Right lobe of liver (tissue), 6 donors: ENCODE results near the gene EPB41L4A. TPM values are rescaled to one million over a fixed set of nuclear protein-coding genes. Genes with fewer than 3 reads are reported as not detected.
A peak's percentile ranks its signal among the peaks of the same experiment; 100 is the strongest.

Experiments
- ATAC-seq, 4 donors: fragments of 200-7000 bp; cut with Tn5 transposase; one replicate each; pipeline ENCODE4 v1.9.1; 2020; ENCODE audit warnings: mild to moderate bottlenecking in 4 of 4, moderate library complexity in 4 of 4
- DNase-seq, 3 donors: peaks; one replicate each; pipeline ENCODE4 v3.0.0-alpha.2; 2020
- H3K27ac ChIP-seq, 3 donors: fragments of 200-600 bp; one replicate each; pipeline ENCODE4 v1.8.0; 2022
- H3K27me3 ChIP-seq, 2 donors: fragments of 200-600 bp; one replicate each; pipeline ENCODE4 v1.8.0; 2022
- H3K36me3 ChIP-seq, 4 donors: fragments of 200-600 bp; sonication (generic) in 1 of 4; one replicate each; pipeline versions ENCODE4 v1.5.1 to v1.8.0; 2017 to 2022; ENCODE audit warnings: control low read depth in 1 of 4
- H3K4me1 ChIP-seq, 4 donors: fragments of 200-600 bp; sonication (generic) in 1 of 4; one replicate each; pipeline versions ENCODE4 v1.5.1 to v1.8.0; 2017 to 2022; ENCODE audit warnings: control low read depth in 1 of 4
- H3K4me3 ChIP-seq, 3 donors: fragments of 200-600 bp; one replicate each; pipeline ENCODE4 v1.8.0; 2022
- H3K9me3 ChIP-seq, 4 donors: fragments of 200-600 bp; sonication (generic) in 1 of 4; one replicate each; pipeline versions ENCODE4 v1.5.1 to v1.8.0; 2017 to 2022; ENCODE audit warnings: control low read depth in 1 of 4
- CTCF ChIP-seq, 4 donors: fragments of 200-600 bp in 3 of 4; fragments of 450-650 bp in 1 of 4; IDR thresholded peaks; one replicate each; pipeline versions ENCODE4 v1.5.1 to v1.8.0; 2016 to 2022; ENCODE audit warnings: antibody characterized with exemption in 4 of 4, mild to moderate bottlenecking in 2 of 4
- POLR2A ChIP-seq: fragments of 450-650 bp; IDR thresholded peaks from one replicate; pipeline ENCODE4 v1.6.1; 2017; ENCODE audit warnings: antibody characterized with exemption, mild to moderate bottlenecking
- WGBS: methylation state at CpG from one replicate; pipeline ENCODE4 v1.1.6; 2018; ENCODE audit warnings: low coverage, low lambda C conversion rate; ENCODE audit not compliant: insufficient coverage; ENCODE audit errors: missing lambda C conversion rate; 5-methylcytosine and 5-hydroxymethylcytosine counted together
- intact Hi-C, 2 donors: fragments of 100-400 bp; cut with DNase I; formaldehyde crosslinking; loops; one replicate each; pipeline versions ENCODE4 v1.11.2 to v1.14.1; 2022
- total RNA-seq, 6 experiments: library from RNA; depleted of rRNA in 2 of 6; stranded (reverse); fragments of >200 nt in 2 of 6; fragmentation: NEBNext Ultra II Directional in 3 of 6; extraction: Animal tissue kit (Norgen Biotek cat#: 25700) in 3 of 6; gene quantifications; one replicate each; pipeline versions ENCODE4 v1.1.0 to v1.2.4, GENCODE V29; 2016 to 2023
- donor health status: DM: no; HTN: yes; CAD: no.
- donor health status: DM: no; HTN: no; CAD: no.
- donor health status: DM: no; HTN: no; CAD: no.
- donor health status: DM: no; HTN: yes; CAD: no.
- donor health status: DM: no; HTN: yes; CAD: no.

EPB41L4A gene
- total RNA-seq, 6 experiments from 2014 or later: 2.5 to 12.0 (median 4.2) TPM

DNA sequence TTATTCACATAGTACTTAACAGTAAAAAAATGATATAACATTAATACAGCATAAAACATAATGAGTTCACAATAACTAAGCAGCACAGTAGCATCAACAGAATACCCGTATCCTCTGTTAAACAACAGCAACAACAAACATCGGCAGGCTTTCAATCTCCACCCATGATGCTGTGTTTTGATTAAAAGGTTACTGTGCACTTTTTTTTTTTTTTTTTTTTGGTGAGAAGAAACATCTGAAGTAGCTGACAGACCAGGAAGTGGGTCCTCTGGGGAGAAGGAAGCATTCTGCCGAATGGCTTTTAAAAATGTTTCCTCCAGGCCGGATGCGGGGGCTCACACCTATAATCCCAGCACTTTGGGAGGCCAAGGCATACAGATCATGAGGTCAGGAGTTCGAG lies 282.3 kb downstream of the EPB41L4A start:
- no peaks in the 10 kb centered on the region for H3K36me3 ChIP-seq
- WGBS: 40% methylated on average over 5 of the region's 6 CpGs
- ATAC-seq: no peak
- H3K27me3 ChIP-seq: no peaks in the 10 kb centered on the region
- no peak overlapping the region for H3K27ac ChIP-seq
- no peaks in the 10 kb centered on the region for H3K9me3 ChIP-seq
- DNase-seq: no peak
- H3K4me3 ChIP-seq: no peak overlapping the region
- no peaks in the 10 kb centered on the region for H3K4me1 ChIP-seq
- intact Hi-C loops: no loop called here
- TF ChIP-seq POLR2A: no peak
- TF ChIP-seq CTCF (IDR thresholded peaks at IDR 0.05): no peak

GRCh38 chr5:112127861-112128260 lies 291.2 kb downstream of the EPB41L4A start:
- Histone ChIP-seq H3K27ac (no peak overlapping the region), H3K36me3 (no peaks in the 10 kb centered on the region), H3K27me3 (no peaks in the 10 kb centered on the region), H3K4me1 (peaks cover 0 to 9% (median 0%) of the 10 kb centered on the region in 4 donors), H3K9me3 (no peaks in the 10 kb centered on the region), H3K4me3 (no peak overlapping the region)
- DNase-seq (no peak), ATAC-seq (no peak)
- intact Hi-C loops: no loop called here
- TF ChIP-seq POLR2A (no peak), CTCF (IDR thresholded peaks at IDR 0.05) (no peak)

DNA sequence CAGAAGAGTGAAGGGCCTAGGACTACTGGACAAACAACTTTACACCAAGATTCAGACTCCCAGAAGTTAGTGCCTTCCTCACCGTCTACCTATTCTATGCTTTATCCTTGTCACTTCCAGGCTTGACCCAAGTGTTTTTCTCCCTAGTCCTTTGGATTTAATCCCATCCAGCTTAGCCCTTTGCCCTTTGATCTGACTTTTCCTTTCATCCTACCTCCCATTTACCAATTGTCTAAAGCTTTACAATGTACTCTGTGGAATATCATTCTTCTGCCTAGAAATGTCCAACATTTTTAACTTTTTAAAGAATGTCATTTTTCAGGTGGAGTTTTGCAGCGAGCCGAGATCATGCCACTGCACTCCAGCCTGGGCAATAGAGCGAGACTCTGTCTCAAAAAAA lies 292.1 kb downstream of the EPB41L4A start:
- DNase-seq: no peak
- H3K9me3 ChIP-seq: no peaks in the 10 kb centered on the region
- TF ChIP-seq POLR2A (no peak), CTCF (IDR thresholded peaks at IDR 0.05) (no peak)
- no peak overlapping the region for H3K27ac ChIP-seq
- peak; percentile 47 to 89 (median 60) for ATAC-seq
- WGBS: 76% methylated on average over 4 of the region's 4 CpGs
- no peaks in the 10 kb centered on the region for H3K27me3 ChIP-seq
- peaks cover 0 to 9% (median 0%) of the 10 kb centered on the region in 4 donors for H3K4me1 ChIP-seq
- intact Hi-C loops: no loop called here
- no peak overlapping the region for H3K4me3 ChIP-seq
- H3K36me3 ChIP-seq: no peaks in the 10 kb centered on the region

- no peaks in the 10 kb centered on the region for H3K36me3 ChIP-seq
- intact Hi-C loops: no loop called here
- H3K4me3 ChIP-seq: no peak overlapping the region
- DNase-seq (no peak), ATAC-seq (no peak)
- peaks cover 0 to 9% (median 0%) of the 10 kb centered on the region in 4 donors for H3K4me1 ChIP-seq
- H3K27me3 ChIP-seq: no peaks in the 10 kb centered on the region
- 88% methylated on average over 2 of the region's 2 CpGs for WGBS
- H3K9me3 ChIP-seq: no peaks in the 10 kb centered on the region
- H3K27ac ChIP-seq: no peak overlapping the region
- TF ChIP-seq POLR2A: no peak
- TF ChIP-seq CTCF (IDR thresholded peaks at IDR 0.05): no peak
Measured at GRCh38 chr5:112125903-112126302, 293.2 kb downstream of the EPB41L4A start.

DNA sequence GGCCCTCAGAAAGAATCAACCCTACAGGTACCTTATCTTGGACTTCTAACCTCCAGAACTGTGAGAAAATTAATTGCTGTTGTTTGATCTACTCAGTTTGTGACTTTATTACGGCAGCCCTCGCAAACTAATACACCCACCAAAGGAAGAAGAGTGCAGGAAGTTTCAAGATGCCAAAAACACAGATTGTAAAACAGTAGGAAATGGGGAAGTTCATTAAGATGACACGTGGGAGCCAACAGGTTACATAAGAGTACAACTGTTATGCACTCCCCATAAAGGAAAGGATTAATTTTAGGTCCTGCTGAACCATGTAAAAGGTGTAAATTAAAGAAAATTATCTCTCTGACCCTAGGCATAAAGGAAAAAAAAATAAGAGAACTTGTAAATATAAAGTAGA lies 294.3 kb downstream of the EPB41L4A start:
- no peak for ATAC-seq
- TF ChIP-seq POLR2A (no peak), CTCF (IDR thresholded peaks at IDR 0.05) (no peak)
- DNase-seq: no peak
- Histone ChIP-seq H3K9me3 (no peaks in the 10 kb centered on the region), H3K27me3 (no peaks in the 10 kb centered on the region), H3K4me3 (no peak overlapping the region), H3K27ac (no peak overlapping the region), H3K4me1 (peaks cover 0 to 9% (median 0%) of the 10 kb centered on the region in 4 donors), H3K36me3 (no peaks in the 10 kb centered on the region)
- WGBS: 51% methylated on average over 3 of the region's 3 CpGs
- intact Hi-C loops: no loop called here
